HepG2 (cell line): Measurements from ENCODE around the gene CDH13. TPM values are rescaled to one million over a fixed set of nuclear protein-coding genes. Genes with fewer than 3 reads are reported as not detected.

ENCODE experiments used
- ATAC-seq: fragments of 200-7000 bp; cut with Tn5 transposase; 3 replicates; pipeline ENCODE4 v1.9.1; 2020; ENCODE audit warnings: mild to moderate bottlenecking, moderate library complexity
- BruUV-seq: library from RNA; stranded (reverse); fragments of 400-500 nt; replicated peaks from 2 replicates; lab custom pipeline; 2021; lab: Mats Ljungman, UMichigan
- CTCF ChIA-PET: fragments of 300-600 bp; formaldehyde crosslinking; extraction: SDS; loops from one replicate; lab custom pipeline; 2021; ENCODE audit warnings: low total read pairs, inconsistent platforms, low intra/inter-chr PET ratio; lab: Yijun Ruan, JAX
- POLR2A ChIA-PET: fragments of 350-600 bp; sonication (Branson Sonifier 250); formaldehyde crosslinking; loops from one replicate; lab custom pipeline; 2020; ENCODE audit warnings: antibody characterized with exemption, inconsistent platforms; lab: Yijun Ruan, JAX
- DNase-seq: peaks from one replicate; pipeline ENCODE4 v3.0.0-alpha.2; 2015; ENCODE audit warnings: low spot score
- FAIRE-seq: peaks from 3 replicates; lab custom pipeline; 2011; peaks lifted over from hg19 to GRCh38; lab: Jason Lieb, UNC
- H2AFZ ChIP-seq: one replicate; pipeline ENCODE4 v1.6.1; 2011; ENCODE audit warnings: low read length, inconsistent platforms
- H3K27ac ChIP-seq: fragments of 300-600 bp; 3 replicates; pipeline ENCODE4 v1.8.0; 2011; ENCODE audit warnings: mixed run types, mild to moderate bottlenecking, mixed read lengths, low read length, inconsistent platforms; ENCODE audit not compliant: insufficient read depth; ENCODE audit errors: extremely low read length
- H3K27me3 ChIP-seq, 2 experiments: fragments of 200-600 bp in 1 of 2; 2 replicates in 1 of 2; 3 replicates in 1 of 2; pipeline versions ENCODE4 v1.6.0 to v1.8.0; 2011; ENCODE audit warnings: low read length in 2 of 2, mild to moderate bottlenecking in 2 of 2, moderate library complexity in 2 of 2, inconsistent platforms in 1 of 2; ENCODE audit not compliant: insufficient read depth in 2 of 2, control insufficient read depth in 1 of 2
- H3K36me3 ChIP-seq, 2 experiments: fragments of 200-600 bp in 1 of 2; replicated peaks in 1 of 2; 2 replicates in 1 of 2; 3 replicates in 1 of 2; pipeline versions ENCODE4 v1.5.1 to v1.8.0; 2011; ENCODE audit warnings: low read length in 2 of 2, inconsistent platforms in 1 of 2; ENCODE audit not compliant: insufficient read depth in 2 of 2, control insufficient read depth in 1 of 2
- H3K4me1 ChIP-seq: 2 replicates; pipeline ENCODE4 v1.5.1; 2012; ENCODE audit warnings: low read length, inconsistent platforms; ENCODE audit not compliant: insufficient read depth
- H3K4me2 ChIP-seq: 2 replicates; pipeline ENCODE4 v1.6.0; 2011; ENCODE audit warnings: low read depth, low read length, inconsistent platforms
- H3K4me3 ChIP-seq, 3 experiments: fragments of 200-600 bp in 1 of 3; sonication (generic), shearing (Covaris generic) in 1 of 3; replicated peaks in 1 of 3; 2 replicates each; pipeline ENCODE4 v1.5.1; 2011 to 2016; ENCODE audit warnings: low read length in 3 of 3, inconsistent platforms in 2 of 3, low read depth in 2 of 3, mild to moderate bottlenecking in 2 of 3, control low read depth in 1 of 3, mixed read lengths in 1 of 3; ENCODE audit not compliant: insufficient read depth in 1 of 3
- H3K79me2 ChIP-seq: one replicate; pipeline ENCODE4 v1.6.1; 2011; ENCODE audit warnings: low read length, inconsistent platforms; ENCODE audit not compliant: insufficient read depth
- H3K9ac ChIP-seq: 2 replicates; pipeline ENCODE4 v1.6.0; 2011; ENCODE audit warnings: mild to moderate bottlenecking, low read depth, low read length, inconsistent platforms; ENCODE audit not compliant: insufficient read depth
- H3K9me3 ChIP-seq: 2 replicates; pipeline ENCODE4 v1.5.1; 2012; ENCODE audit warnings: mild to moderate bottlenecking, low read length
- H4K20me1 ChIP-seq: 2 replicates; pipeline ENCODE4 v1.6.0; 2011; ENCODE audit warnings: inconsistent platforms, mild to moderate bottlenecking, low read length, moderate library complexity; ENCODE audit not compliant: insufficient read depth
- ARHGAP35 ChIP-seq: sonication (generic); formaldehyde crosslinking; IDR thresholded peaks from 2 replicates; pipeline ENCODE4 v1.9.0; 2022; ENCODE audit warnings: mild to moderate bottlenecking, inconsistent platforms, moderate library complexity, missing genetic modification reagents, borderline replicate concordance
- CBFB ChIP-seq: sonication (generic); formaldehyde crosslinking; IDR thresholded peaks from 2 replicates; pipeline ENCODE4 v1.4.0; 2020; ENCODE audit warnings: missing genetic modification reagents
- CERS6 ChIP-seq: sonication (generic); formaldehyde crosslinking; IDR thresholded peaks from 2 replicates; pipeline ENCODE4 v1.5.0; 2020; ENCODE audit warnings: missing genetic modification reagents
- MYC ChIP-seq: sonication (generic); formaldehyde crosslinking; IDR thresholded peaks from 2 replicates; pipeline ENCODE4 v1.9.0; 2021; ENCODE audit warnings: missing genetic modification reagents, borderline replicate concordance
- NFYB ChIP-seq: sonication (generic); formaldehyde crosslinking; IDR thresholded peaks from 2 replicates; pipeline ENCODE4 v1.4.0; 2020; ENCODE audit warnings: missing genetic modification reagents
- NR2C2 ChIP-seq: sonication (generic); formaldehyde crosslinking; IDR thresholded peaks from 2 replicates; pipeline ENCODE4 v1.4.0; 2020; ENCODE audit warnings: missing genetic modification reagents, mild to moderate bottlenecking, moderate library complexity, borderline replicate concordance
- PHF20 ChIP-seq: sonication (generic); formaldehyde crosslinking; IDR thresholded peaks from 2 replicates; pipeline ENCODE4 v1.5.0; 2020; ENCODE audit warnings: mild to moderate bottlenecking, missing genetic modification reagents
- TCF7 ChIP-seq: sonication (generic); IDR thresholded peaks from 2 replicates; pipeline ENCODE4 v1.6.1; 2016; ENCODE audit warnings: antibody characterized with exemption, low read depth
- TRAFD1 ChIP-seq: sonication (generic); formaldehyde crosslinking; IDR thresholded peaks from 2 replicates; pipeline ENCODE4 v1.5.1; 2020; ENCODE audit warnings: missing genetic modification reagents, mild to moderate bottlenecking, borderline replicate concordance
- USF2 ChIP-seq, 2 experiments: sonication (generic) in 1 of 2; formaldehyde crosslinking in 1 of 2; IDR thresholded peaks; 2 replicates each; pipeline versions ENCODE4 v1.5.1 to v1.6.1; 2011 to 2020; ENCODE audit warnings: borderline replicate concordance in 1 of 2, low read depth in 1 of 2, low read length in 1 of 2, mild to moderate bottlenecking in 1 of 2, missing genetic modification reagents in 1 of 2, moderate library complexity in 1 of 2
- ZBTB25 ChIP-seq: IDR thresholded peaks from 2 replicates; pipeline ENCODE4 v1.6.1; 2018; ENCODE audit warnings: missing genetic modification reagents
- ZBTB7A ChIP-seq: sonication (generic); formaldehyde crosslinking; IDR thresholded peaks from 2 replicates; pipeline ENCODE4 v1.8.0; 2022; ENCODE audit warnings: mild to moderate bottlenecking, missing genetic modification reagents
- ZNF331 ChIP-seq: sonication (generic); formaldehyde crosslinking; IDR thresholded peaks from 2 replicates; pipeline ENCODE4 v1.4.0; 2020; ENCODE audit warnings: missing genetic modification reagents
- ZNF44 ChIP-seq: sonication (generic); formaldehyde crosslinking; IDR thresholded peaks from 2 replicates; pipeline ENCODE4 v1.5.1; 2020; ENCODE audit warnings: mild to moderate bottlenecking, missing genetic modification reagents
- ZNF841 ChIP-seq: sonication (generic); formaldehyde crosslinking; IDR thresholded peaks from 2 replicates; pipeline ENCODE4 v1.8.1; 2023; ENCODE audit warnings: missing genetic modification reagents, borderline replicate concordance
- WGBS: methylation state at CpG from one replicate; pipeline ENCODE4 v1.1.6; 2017; ENCODE audit warnings: low lambda C conversion rate; 5-methylcytosine and 5-hydroxymethylcytosine counted together
- in situ Hi-C: cut with HindIII; loops from 2 replicates; pipeline ENCODE4 v1.10.0; 2017; ENCODE audit warnings: low pct_unique_long_range_greater_than_20kb; ENCODE audit not compliant: extremely low pct_ligation_motif_present
- intact Hi-C: fragments of 100-400 bp; cut with micrococcal nuclease; formaldehyde crosslinking; loops from one replicate; pipeline ENCODE4 v1.10.0; 2022; ENCODE audit not compliant: unreplicated experiment
- polyA plus RNA-seq, 8 experiments: library from polyadenylated mRNA; depleted of rRNA in 3 of 8; stranded (reverse) in 7 of 8; unstranded in 1 of 8; fragments of >200 nt; fragmentation: Illumina TruSeq in 4 of 8; extraction: Trizol in 4 of 8; gene quantifications; 2 replicates each; pipeline versions ENCODE4 v1.2.1 to v1.2.3, GENCODE V29; 2011 to 2016; ENCODE audit warnings: low read depth in 4 of 8, missing spikeins in 1 of 8, mixed read lengths in 1 of 8; ENCODE audit not compliant: insufficient read depth in 1 of 8
- total RNA-seq, 5 experiments: library from RNA; depleted of rRNA; stranded (reverse); fragments of >200 nt; fragmentation: Illumina TruSeq; extraction: Trizol; gene quantifications; 2 replicates each; pipeline ENCODE4 v1.2.3, GENCODE V29; 2016; ENCODE audit warnings: low read depth in 1 of 5

CDH13 gene
- total and polyA plus RNA-seq, 2 of the 13 experiments (the other 11 are each of a cell fraction or from before 2014, with no cell fraction given): not detected

- TF ChIP-seq ZNF44 (no peak), ZBTB7A (no peak), CBFB (no peak)
Observed at GRCh38 chr16:83075956-83076355, 449.2 kb downstream of the CDH13 start (continued).

GRCh38 chr16:83083361-83083760 lies 456.6 kb downstream of the CDH13 start:
- Histone ChIP-seq H3K4me3 (no peak overlapping the region), H3K4me2 (no peak overlapping the region), H3K27ac (no peak overlapping the region), H3K9me3 (peaks cover 15% of the 10 kb centered on the region; the same call in 1 of the 2 replicates), H2AFZ (no peak overlapping the region), H3K9ac (no peak overlapping the region), H3K79me2 (no peaks in the 10 kb centered on the region), H4K20me1 (no peaks in the 10 kb centered on the region), H3K4me1 (no peaks in the 10 kb centered on the region), H3K36me3 (no peaks in the 10 kb centered on the region), H3K27me3 (no peaks in the 10 kb centered on the region)
- intact Hi-C loops (no loop called here), in situ Hi-C loops (no loop called here)
- 0% methylated on average over 3 of the region's 3 CpGs for WGBS
- ChIA-PET POLR2A (no interaction called here), CTCF (no interaction called here)
- TF ChIP-seq MYC: no peak
- no peak for TF ChIP-seq ZNF331 (CRISPR knock-in tag)
- no peak for TF ChIP-seq ZBTB25
- TF ChIP-seq ZNF44: no peak
- TF ChIP-seq ARHGAP35: no peak
- TF ChIP-seq NFYB: no peak
- no peak for TF ChIP-seq USF2 (IDR thresholded peaks at IDR 0.05; ENCODE audit: low read depth, low read length)
- no peak for TF ChIP-seq USF2 (CRISPR knock-in tag; IDR thresholded peaks at IDR 0.05; ENCODE audit: borderline replicate concordance)
- TF ChIP-seq TCF7: no peak
- TF ChIP-seq TRAFD1 (CRISPR knock-in tag): no peak
- no peak for TF ChIP-seq NR2C2 (CRISPR knock-in tag)
- no peak for TF ChIP-seq CERS6 (CRISPR knock-in tag)
- TF ChIP-seq ZNF841 (CRISPR knock-in tag): no peak
- TF ChIP-seq PHF20: no peak
- FAIRE-seq: no peak
- no TSS peak for BruUV-seq
- no peak for DNase-seq
- ATAC-seq: no peak
